Measurements from ENCODE around the gene ELP5. TPM values are rescaled to one million over a fixed set of nuclear protein-coding genes. Genes with fewer than 3 reads are reported as not detected.
"Not testable (repeated sequence)": the region's sequence is repeated elsewhere in the genome, so short reads cannot be mapped to it uniquely, and the experiment has no call there.

ELP5 gene
- total RNA-seq, 1 donor: 35.6 TPM

DNA sequence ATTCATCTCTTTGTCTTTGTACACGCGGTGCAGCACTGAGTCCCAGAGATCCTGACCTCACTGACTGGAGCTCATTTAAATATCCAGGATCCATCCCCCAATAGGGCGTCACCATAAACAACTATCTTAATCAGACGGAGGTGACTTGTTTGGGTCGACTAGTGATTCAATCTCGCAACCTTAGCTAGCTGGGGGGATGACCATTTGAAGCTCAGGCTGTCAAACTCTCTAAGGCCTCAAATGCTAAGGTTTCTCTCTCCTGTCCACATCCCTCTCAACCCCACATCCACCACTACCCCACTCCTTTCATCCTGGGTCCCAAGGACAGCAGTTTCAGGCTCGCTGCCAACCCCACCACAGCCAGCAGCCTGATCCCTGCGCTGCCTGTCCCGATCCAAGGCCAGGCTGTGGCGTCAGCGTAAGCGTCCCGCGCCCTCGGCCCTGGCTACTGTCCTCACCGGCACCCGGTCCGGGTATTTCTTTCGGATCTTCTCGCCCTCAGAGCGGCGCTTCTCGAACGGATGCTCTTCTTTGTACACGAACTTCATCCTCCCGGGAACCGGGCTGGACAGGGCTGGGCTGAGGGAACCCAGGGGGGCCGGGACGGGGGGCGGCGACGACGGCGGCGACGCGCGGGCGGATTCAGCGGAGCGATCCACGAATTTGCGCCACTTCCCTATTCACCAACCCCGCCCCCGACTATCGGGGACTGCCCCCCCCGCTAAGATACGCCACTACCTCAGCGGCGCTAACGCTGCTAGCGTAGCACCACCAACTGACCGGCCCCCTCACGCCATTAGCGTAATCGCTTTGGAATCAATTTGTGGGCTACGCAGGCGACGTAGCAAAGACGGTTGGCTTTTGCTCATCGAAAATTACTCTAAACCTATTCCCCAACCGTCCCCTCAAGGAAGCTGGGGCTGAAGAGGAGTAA, 10.0 kb upstream of the ELP5 start, which contains the start of gene GABARAP:
TSS of gene GABARAP (minus strand) at position 667 of the 934 bp plus-strand sequence. CDS start at position 548, 119 bp downstream.
- TF ChIP-seq, protein P1, sequence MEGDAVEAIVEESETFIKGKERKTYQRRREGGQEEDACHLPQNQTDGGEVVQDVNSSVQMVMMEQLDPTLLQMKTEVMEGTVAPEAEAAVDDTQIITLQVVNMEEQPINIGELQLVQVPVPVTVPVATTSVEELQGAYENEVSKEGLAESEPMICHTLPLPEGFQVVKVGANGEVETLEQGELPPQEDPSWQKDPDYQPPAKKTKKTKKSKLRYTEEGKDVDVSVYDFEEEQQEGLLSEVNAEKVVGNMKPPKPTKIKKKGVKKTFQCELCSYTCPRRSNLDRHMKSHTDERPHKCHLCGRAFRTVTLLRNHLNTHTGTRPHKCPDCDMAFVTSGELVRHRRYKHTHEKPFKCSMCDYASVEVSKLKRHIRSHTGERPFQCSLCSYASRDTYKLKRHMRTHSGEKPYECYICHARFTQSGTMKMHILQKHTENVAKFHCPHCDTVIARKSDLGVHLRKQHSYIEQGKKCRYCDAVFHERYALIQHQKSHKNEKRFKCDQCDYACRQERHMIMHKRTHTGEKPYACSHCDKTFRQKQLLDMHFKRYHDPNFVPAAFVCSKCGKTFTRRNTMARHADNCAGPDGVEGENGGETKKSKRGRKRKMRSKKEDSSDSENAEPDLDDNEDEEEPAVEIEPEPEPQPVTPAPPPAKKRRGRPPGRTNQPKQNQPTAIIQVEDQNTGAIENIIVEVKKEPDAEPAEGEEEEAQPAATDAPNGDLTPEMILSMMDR (IDR thresholded peaks at IDR 0.05; ENCODE audit: insufficient read depth, low read length): no peak
- H3K4me3 ChIP-seq (ENCODE audit: low read depth, low read length): peak within 1 kb of the TSS; percentile 99
- DNase-seq (ENCODE audit: low read depth): peak; percentile 96

DNA sequence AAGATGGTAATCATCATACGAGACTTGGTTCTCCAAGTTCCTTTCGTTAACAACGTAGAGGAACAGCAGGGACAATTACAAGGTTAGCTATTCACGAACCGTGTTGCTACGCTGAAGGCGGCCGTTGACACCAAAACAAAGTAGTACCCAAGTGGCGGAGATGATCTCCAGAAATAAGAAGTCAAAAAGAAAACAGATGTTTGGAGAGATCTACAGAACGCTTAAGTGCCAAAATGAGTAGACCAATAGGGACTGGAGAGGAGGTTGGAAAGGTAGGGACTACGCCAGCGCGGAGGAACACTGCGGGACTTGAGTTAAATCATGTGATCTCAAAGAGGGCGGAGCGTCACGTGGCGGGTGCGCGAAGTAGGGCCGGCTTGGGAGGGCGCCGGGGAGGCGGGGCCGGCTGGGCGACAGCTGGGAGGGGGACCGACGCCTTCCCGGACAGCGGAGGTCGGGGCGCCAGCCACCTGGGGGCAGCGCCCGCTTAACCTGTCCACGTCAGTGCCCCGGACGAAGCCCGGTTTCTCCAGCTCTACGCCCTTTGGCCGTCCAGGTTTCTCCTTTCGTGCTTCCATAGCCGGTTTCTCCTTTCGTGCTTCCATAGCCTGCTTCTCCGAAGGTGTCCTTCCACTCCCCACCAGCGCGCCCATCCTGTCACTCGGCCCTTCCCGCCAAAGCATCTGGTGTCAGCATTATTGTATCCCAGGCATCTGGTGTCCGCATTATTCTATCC, 9.1 kb upstream of the ELP5 start:
- peak overlapping the region; percentile 99 for H3K4me3 ChIP-seq (ENCODE audit: low read depth, low read length)
- TF ChIP-seq, protein P1 (IDR thresholded peaks at IDR 0.05; ENCODE audit: insufficient read depth, low read length): no peak
- DNase-seq (ENCODE audit: low read depth): peak; percentile 98

DNA sequence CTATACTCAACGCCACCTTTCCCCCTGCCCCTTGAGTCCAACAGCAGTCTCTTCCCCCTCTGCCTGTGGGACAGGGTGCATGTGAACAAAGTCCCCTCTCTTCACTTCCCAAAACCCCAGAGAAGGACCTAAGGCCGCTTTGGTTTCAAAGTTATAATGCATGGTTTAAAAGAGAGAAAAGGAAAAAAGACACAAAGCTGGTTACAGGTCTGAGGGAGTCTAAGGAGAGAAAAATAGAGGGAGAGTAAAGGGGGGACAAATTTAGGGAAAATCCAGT, 8.6 kb upstream of the ELP5 start:
- TF ChIP-seq, protein P1 (IDR thresholded peaks at IDR 0.05; ENCODE audit: insufficient read depth, low read length): no peak
- DNase-seq (ENCODE audit: low read depth): no peak
- H3K4me3 ChIP-seq (ENCODE audit: low read depth, low read length): peak overlapping the region; percentile 99

DNA sequence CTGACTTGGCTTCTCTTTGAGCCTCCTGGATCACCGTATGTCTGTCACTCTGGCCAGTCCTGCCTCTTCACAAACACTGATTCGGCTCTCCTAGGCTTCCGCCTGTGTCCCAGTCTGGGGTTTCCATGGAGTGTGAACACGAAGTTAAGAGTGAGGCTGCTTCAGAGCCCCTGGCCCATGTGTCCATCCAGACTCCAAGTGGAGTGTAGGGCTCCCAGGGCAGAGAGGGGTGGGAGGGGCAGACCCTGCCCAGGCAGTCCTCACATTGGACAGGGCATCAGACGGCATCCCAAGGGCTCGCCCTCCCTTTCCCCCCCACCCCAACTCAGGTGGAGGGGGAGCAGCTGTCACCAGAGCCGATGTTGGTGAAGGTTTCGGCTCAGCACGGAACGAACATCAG, 8.2 kb upstream of the ELP5 start:
- H3K4me3 ChIP-seq (ENCODE audit: low read depth, low read length); DNase-seq (ENCODE audit: low read depth): not testable (repeated sequence)

DNA sequence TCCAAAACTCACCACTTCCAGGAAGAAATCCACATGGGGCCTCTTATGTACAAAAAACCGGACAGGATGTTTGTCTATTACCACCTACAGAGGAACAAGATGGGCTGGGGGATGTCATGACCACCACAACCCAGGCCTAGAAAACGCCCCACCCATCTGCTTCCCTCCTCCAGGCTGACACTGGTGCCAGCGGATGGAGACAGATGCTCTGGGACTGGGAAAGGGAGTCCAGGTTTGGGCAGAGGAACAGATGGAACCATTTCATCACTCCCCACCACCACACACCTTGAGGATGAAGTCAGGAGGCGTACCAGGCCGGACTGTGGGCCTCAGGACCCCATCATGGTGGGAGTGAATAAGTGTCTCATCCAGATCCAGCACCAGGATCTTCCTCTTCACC, 5.2 kb upstream of the ELP5 start:
- no peak for DNase-seq (ENCODE audit: low read depth)
- TF ChIP-seq, protein P1 (IDR thresholded peaks at IDR 0.05; ENCODE audit: insufficient read depth, low read length): no peak
- no peak overlapping the region for H3K4me3 ChIP-seq (ENCODE audit: low read depth, low read length)

DNA sequence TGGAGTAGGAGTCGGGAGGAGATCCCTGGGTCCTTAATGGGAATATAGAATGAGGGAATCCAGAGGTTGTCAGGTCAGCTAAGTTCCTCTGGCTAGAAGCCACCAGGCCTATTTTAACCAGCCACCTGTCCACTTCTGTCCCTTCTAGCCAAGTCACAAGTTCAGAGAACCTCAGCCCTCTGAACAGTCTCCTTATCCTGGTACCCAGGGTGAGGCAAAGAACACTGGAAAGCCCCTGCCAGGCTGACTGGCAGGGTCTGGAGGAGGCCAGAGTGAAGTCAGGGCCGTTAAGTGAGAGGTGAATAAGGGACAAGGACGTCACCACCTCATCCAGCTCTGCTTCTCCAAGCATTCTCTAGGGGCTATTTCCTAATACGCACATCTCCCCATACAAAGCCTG, 3.2 kb upstream of the ELP5 start:
- no peak for DNase-seq (ENCODE audit: low read depth)
- TF ChIP-seq, protein P1 (IDR thresholded peaks at IDR 0.05; ENCODE audit: insufficient read depth, low read length): no peak
- H3K4me3 ChIP-seq (ENCODE audit: low read depth, low read length): no peak overlapping the region

DNA sequence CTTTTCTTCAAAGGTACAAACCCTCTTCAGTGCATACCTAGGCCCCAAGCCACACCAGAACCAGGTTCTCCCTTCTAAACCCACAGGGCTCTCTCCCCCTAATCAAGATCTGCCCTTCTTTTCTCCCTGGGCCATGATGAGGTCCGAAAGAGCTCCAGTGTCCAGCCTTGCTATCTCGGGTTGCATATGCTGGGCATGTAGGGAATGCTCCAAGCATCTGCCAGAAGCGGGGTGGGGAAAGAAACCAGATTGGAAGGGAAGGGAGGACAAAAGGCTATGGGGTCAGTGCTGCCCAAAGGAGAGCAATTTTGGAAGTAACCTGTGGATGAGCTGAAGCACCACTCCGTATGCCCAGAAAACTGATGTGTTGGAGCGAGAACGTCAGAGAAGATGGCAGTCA, 2.8 kb upstream of the ELP5 start:
- DNase-seq (ENCODE audit: low read depth): no peak
- TF ChIP-seq, protein P1 (IDR thresholded peaks at IDR 0.05; ENCODE audit: insufficient read depth, low read length): no peak
- peak overlapping the region; percentile 13 for H3K4me3 ChIP-seq (ENCODE audit: low read depth, low read length)

Data from fibroblast of the aortic adventitia (primary cell).